Smooth muscle cell of the brain vasculature (primary cell): ENCODE measurements around the gene TBC1D21.

Experiments
- DNase-seq: peaks from one replicate; pipeline ENCODE4 v3.0.0-alpha.2; 2012; ENCODE audit warnings: low read depth, low spot score

Gene TBC1D21

DNA sequence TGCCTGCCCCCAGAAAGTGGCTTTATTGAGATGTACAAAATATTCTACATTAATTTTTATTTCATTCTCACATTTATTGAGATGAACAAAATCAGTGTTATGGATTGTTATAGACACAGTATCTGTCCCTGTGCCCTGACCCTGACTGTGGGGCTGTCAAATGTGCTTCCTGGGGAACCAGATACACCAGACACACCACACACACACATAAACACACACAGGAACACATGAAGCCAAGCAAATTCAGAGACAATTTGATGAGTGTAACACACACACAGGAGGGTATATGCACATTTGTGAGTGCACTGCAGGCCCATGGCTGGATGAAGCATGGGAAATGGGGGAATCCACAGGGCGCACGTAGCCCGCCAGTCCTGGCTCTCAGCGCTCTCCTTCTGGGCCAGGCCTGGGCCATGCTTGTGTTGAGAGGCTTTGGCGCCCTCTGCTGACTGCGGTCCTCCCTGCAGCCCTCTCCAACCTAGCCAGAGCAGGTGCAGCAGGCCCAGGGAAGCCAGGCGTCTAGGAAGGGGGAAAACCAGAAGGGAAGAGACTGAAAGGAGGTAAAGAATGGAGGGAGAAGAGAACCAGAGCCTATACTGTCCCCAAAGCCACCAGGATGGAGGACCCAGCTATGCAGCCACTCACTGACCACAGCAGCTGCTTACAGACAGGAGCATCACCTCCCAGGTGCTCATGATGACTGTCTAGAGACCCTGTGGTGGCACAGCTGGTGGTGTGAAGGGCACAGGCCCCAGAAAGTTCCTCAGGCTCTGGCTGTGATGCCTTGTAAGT, 34.9 kb downstream of the TBC1D21 start:
- no peak for DNase-seq

DNA sequence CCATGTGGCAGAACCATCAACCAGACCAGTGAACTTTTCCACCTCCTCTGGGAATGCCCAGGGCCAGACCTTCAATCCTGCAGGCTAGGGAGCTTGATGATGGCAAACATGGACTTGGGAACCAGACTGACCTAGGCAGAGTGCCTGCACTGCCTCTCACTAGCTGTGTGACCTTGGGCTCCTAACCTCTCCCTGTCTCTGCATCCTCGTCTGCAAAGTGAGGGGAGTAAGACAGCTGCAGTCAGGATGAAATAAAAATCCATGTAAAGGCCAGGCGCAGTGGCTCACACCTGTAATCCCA, 35.4 kb downstream of the TBC1D21 start:
- DNase-seq: no peak

DNA sequence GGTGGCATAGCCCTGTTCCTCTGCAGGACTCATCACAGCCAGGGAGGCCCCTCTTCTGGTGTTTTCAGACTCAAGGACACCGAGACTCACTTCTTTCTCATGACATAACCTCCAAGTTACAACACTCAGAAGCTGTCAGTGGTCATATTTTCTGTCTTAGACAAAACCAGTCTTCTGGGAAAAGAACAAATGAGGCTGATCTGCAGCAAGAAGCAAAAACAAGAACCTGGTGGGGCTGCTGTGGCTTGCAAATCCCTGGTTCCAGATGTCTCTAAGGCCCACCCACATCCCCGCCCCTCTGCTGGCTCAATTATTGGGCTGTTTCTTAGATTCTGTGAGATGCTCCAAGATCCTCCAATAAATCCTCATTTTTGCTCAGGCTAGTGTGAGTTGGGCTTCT, 36.3 kb downstream of the TBC1D21 start:
- no peak for DNase-seq

- no peak for DNase-seq
These were observed 37.3 kb downstream of the TBC1D21 start for GRCh38 chr15:73910522-73911303.

DNA sequence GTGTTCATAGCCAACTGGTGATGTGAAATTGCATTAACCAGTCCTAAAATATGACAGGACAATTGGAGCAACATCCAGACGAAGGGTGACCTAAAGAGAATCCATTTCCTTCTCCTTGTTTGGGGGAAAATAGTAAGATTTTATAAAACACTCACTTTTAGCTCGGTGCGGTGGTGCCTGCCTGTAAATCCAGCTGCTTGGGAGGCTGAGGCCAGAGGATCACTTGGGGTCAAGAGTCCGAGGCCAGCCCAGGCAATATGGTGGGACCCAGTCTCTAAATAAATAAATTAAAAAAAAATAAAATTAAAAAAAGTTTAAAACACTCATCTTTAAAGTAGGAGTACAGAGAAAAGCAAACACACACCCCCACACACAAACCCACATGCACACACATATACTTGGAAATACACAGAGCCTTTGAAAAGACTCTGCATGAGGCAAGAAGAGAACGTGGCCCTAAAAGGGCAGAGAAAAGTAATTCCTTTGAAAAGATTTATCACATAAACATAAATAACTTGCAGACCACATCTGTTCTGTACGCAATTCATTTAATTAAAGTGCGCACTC, 38.7 kb downstream of the TBC1D21 start:
- DNase-seq: no peak

DNA sequence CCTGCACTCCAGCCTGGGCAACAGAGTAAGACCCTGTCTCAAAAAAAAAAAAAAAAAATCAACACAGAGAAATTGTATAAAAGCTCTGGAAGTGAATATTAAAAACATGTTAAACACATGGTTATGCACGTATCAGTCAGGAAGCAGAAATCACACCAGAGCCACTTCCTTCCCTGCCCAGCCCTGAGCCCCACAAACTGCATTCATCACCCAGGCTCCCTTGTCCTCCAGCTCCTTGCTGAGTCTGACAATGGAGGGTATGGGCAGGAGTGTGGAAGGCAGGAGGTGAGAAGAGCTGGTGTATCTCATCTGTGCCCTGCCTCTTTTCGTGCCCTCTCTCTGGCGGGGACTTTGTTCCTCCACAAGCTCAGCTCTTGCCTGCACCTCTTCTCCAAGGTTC, 40.8 kb downstream of the TBC1D21 start:
- DNase-seq: no peak

GRCh38 chr15:73915082-73915481, 41.7 kb downstream of the TBC1D21 start:
- no peak for DNase-seq

DNA sequence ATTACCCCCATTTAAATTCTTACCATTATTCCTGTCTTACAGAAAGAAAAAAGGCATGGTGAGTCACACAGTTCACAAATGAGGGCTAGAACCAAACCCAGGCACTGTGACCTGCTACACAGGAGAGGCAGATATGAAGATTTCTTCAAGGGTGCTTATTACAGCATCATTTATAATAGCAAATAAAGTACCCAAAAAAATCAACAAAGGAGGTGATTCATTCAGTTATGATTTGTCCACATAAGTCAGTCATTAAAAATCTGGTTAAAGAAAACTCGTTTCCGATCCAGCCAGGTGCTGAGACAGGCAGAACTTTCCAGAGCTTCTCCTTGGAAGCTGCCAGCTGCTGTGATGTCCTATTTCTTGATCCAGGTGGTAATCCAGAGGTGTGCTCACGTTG, 45.4 kb downstream of the TBC1D21 start:
- DNase-seq: no peak

DNA sequence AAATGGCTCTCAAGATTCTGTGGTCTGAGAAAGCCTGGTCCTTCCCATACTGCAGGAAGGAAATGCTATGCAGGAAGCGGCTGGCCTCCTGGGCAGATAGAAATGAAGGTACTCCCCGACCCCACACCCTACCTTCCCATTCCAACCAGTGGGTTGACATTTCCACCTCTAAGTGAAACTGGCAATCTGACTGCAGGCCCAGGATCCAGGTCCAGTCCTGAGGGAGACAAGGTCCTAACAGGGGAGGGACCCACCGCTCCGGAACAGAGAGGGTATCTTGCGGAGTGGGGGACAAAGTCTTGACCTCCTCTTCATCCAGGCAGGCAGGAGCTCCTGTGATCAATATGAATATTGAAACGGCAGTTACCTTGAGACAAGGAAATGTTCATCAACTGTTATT, 46.3 kb downstream of the TBC1D21 start:
- DNase-seq: no peak

DNA sequence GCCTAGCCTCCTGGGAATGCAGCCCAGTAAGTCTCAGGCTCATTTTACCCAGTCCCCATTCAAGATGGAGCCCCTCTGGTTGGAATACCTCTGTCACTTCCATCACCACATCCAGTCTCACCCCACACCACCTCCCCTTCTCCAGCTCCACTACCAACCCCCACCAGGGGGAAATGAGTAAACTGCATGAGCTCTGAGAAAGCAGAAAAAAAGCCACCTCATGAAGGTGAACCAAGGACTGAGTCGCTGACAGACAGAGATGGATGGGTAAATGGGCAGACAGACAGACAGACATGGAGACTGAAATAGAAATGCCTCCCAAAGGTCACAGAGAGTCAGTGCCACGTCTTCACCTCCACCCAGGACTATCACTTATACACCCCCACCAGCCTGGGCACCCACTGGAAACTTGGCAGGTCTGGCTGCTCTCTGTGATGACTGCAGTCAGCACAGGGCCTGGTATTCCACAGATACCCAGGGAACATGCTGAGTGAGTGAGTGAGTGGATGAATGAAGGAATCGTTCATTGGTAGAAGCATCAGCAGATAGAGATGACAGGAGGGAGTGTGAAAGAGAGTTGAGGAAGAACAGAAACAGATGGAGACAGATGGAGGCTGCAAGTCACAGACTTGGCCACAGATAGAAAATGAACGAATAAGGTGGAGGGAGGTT, 48.0 kb downstream of the TBC1D21 start:
- DNase-seq: no peak

DNA sequence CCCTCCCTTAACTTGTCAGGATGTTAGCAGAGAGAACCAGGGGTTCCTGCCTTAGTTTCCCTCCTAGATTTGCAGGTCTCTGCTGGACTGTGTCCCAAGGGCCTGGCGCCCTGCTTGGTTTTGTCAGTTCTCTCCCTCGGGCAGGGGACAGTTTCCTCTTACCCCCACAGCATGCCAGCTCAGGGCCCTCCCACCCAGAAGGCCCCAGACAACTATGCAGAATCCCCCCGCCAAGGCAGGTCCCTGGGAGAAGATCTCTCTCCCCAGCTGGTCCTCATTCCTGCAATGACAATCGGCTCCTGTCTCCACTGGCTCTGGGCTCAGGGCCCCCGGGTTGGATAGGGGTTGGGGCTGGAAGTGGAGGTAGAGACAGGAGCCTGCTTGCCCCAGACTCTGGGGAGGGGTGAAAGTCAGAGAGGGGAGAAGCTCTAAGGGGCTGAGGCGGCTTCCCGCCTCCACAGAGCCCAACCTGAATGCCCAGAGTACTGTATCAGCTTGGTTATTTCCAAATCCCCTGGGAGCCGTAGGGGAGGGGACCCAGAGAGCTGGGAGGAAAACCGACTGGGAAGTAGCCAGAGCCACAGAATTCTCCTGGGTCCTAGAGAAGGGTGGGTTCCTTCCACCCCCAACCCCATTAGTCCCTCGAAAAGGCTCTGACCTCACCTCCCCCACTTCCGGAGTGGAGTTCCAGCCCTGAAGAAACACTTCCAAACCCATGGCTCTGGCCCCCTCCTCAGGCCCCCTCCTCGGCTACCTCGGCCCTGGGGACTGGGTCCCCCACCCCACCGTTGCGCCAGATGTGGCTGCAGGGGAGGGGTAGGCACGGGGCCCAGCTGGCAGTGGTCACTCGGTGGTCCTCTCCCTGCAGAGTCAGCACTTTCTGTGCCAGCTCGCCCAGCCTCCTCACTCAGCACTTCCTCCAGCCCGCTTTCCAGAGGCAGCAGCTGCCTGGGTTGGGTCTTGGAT, 49.1 kb downstream of the TBC1D21 start:
- DNase-seq: no peak

DNA sequence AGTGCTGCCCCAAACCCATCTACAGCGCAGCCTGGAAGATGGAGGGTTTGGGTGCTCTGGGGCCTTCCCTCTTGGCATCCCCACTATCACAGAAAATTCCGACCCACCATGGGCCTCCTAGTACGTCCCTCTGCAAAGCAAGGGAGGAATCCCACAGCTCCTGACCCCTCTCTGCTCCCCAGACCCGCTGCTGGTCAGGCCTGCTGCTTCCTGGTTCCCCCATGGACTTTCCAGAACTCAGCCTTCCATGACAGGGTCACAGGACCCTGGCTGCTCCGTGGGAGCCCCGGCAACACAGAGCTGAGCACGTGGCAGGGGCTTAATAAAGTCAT, 49.8 kb downstream of the TBC1D21 start:
- no peak for DNase-seq

- no peak for DNase-seq
These were observed 50.3 kb downstream of the TBC1D21 start for GRCh38 chr15:73923488-73924164.

- peak; percentile 77 for DNase-seq
These were observed 51.0 kb downstream of the TBC1D21 start for GRCh38 chr15:73924171-73924921.

- no peak for DNase-seq
These were observed 52.5 kb downstream of the TBC1D21 start for GRCh38 chr15:73925848-73926218.

DNA sequence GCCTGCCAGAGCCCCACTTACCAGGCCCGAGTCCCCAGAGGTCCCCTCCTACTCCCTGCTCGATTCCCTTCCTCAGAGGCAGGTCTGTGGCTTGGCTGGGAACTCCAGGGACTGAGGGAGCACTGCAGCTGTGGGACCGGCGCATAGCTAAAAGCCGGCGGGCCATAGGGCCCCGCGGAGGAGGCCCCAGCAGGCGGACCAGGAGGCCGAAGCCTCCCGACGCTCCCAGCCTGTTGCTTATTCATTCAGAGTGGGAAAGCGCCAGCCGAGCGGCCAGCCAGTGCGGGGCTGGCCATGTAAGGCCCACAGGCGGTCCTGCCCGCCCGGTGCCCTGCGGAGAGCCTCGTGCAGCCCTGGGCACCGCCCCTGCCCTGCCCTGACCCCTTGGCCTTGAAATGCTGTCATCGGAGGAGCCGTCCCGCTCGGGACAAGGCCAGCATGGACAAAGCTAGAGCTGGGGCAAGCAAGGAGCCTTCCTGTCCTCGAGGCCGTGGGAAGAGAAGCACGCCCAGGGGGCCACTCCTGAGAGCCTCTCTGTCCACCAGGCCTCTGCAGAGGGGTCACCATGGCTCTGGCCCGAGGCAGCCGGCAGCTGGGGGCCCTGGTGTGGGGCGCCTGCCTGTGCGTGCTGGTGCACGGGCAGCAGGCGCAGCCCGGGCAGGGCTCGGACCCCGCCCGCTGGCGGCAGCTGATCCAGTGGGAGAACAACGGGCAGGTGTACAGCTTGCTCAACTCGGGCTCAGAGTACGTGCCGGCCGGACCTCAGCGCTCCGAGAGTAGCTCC, 53.0 kb downstream of the TBC1D21 start, which contains the start of gene LOXL1:
Gene LOXL1, plus strand, starts transcription at position 244 of the 784 bp plus-strand sequence. Its CDS starts 322 bp downstream, at position 566.
- DNase-seq: peak; percentile 65

- no peak for DNase-seq
These were observed 53.7 kb downstream of the TBC1D21 start for GRCh38 chr15:73927003-73927475.

GRCh38 chr15:73927476-73928240, 54.3 kb downstream of the TBC1D21 start:
- DNase-seq: no peak
